Keratinocyte (primary cell): ENCODE data around the gene SHLD2. TPM values are rescaled to one million over a fixed set of nuclear protein-coding genes. Genes with fewer than 3 reads are reported as not detected.
"Not testable (repeated sequence)": the region's sequence is repeated elsewhere in the genome, so short reads cannot be mapped to it uniquely, and the experiment has no call there.

Source experiments
- DNase-seq: peaks from one replicate; pipeline ENCODE4 v3.0.0-alpha.2; 2011; ENCODE audit warnings: low read depth, missing footprints, low spot score
- FAIRE-seq: peaks from 2 replicates; lab custom pipeline; 2011; peaks lifted over from hg19 to GRCh38; lab: Jason Lieb, UNC
- H2AFZ ChIP-seq: 2 replicates; pipeline ENCODE4 v1.6.0; 2012; ENCODE audit warnings: low read length, control low read depth, inconsistent platforms; ENCODE audit not compliant: control insufficient read depth
- H3K27ac ChIP-seq: 2 replicates; pipeline ENCODE4 v1.5.1; 2011; ENCODE audit warnings: low read length; ENCODE audit not compliant: control insufficient read depth, insufficient read depth
- H3K27me3 ChIP-seq: 3 replicates; pipeline ENCODE4 v1.6.0; 2011; ENCODE audit warnings: low read length; ENCODE audit not compliant: control insufficient read depth, insufficient read depth; ENCODE audit errors: extremely low read depth
- H3K36me3 ChIP-seq, 2 experiments: 2 replicates in 1 of 2; 3 replicates in 1 of 2; pipeline ENCODE4 v1.5.1; 2011; ENCODE audit warnings: low read length in 2 of 2, mild to moderate bottlenecking in 1 of 2; ENCODE audit not compliant: control insufficient read depth in 2 of 2, insufficient read depth in 2 of 2; ENCODE audit errors: extremely low read depth in 1 of 2
- H3K4me1 ChIP-seq: 3 replicates; pipeline ENCODE4 v1.5.1; 2011; ENCODE audit warnings: low read length; ENCODE audit not compliant: control insufficient read depth, insufficient read depth; ENCODE audit errors: extremely low read depth
- H3K4me2 ChIP-seq: 3 replicates; pipeline ENCODE4 v1.6.0; 2011; ENCODE audit warnings: low read depth, low read length; ENCODE audit not compliant: control insufficient read depth, insufficient read depth; ENCODE audit errors: extremely low read depth
- H3K4me3 ChIP-seq, 3 experiments: fragments of 200-600 bp in 1 of 3; sonication (generic) in 1 of 3; 2 replicates in 2 of 3; 3 replicates in 1 of 3; pipeline ENCODE4 v1.5.1; 2011 to 2016; ENCODE audit warnings: low read length in 3 of 3, mild to moderate bottlenecking in 3 of 3, control low read depth in 2 of 3, inconsistent platforms in 1 of 3, low read depth in 1 of 3, mixed read lengths in 1 of 3, mixed run types in 1 of 3, moderate library complexity in 1 of 3; ENCODE audit not compliant: control insufficient read depth in 2 of 3, insufficient read depth in 2 of 3; ENCODE audit errors: extremely low read depth in 1 of 3
- H3K79me2 ChIP-seq: 2 replicates; pipeline ENCODE4 v1.6.0; 2012; ENCODE audit warnings: low read length; ENCODE audit not compliant: control insufficient read depth, insufficient read depth
- H3K9ac ChIP-seq: 3 replicates; pipeline ENCODE4 v1.6.0; 2011; ENCODE audit warnings: low read length; ENCODE audit not compliant: control insufficient read depth, insufficient read depth; ENCODE audit errors: extremely low read depth
- H3K9me1 ChIP-seq: 3 replicates; pipeline ENCODE4 v1.6.0; 2011; ENCODE audit warnings: low read length; ENCODE audit not compliant: control insufficient read depth, insufficient read depth; ENCODE audit errors: extremely low read depth
- H3K9me3 ChIP-seq: 2 replicates; pipeline ENCODE4 v1.5.1; 2012; ENCODE audit warnings: low read depth, low read length; ENCODE audit not compliant: control insufficient read depth
- H4K20me1 ChIP-seq: 3 replicates; pipeline ENCODE4 v1.6.0; 2011; ENCODE audit warnings: low read length; ENCODE audit not compliant: control insufficient read depth, insufficient read depth; ENCODE audit errors: extremely low read depth
- dilution Hi-C: fragments of 300-500 bp; cut with MboI; formaldehyde crosslinking; loops from one replicate; pipeline ENCODE4 v1.7.0; 2020; ENCODE audit warnings: low sequenced_read_pairs; ENCODE audit not compliant: extremely low pct_ligation_motif_present
- polyA plus RNA-seq, 5 experiments: library from polyadenylated mRNA; depleted of rRNA in 3 of 5; stranded (reverse) in 3 of 5; stranded (forward) in 1 of 5; unstranded in 1 of 5; fragments of >200 nt; gene quantifications; 1 replicate in 1 of 5; 2 replicates in 3 of 5; 3 replicates in 1 of 5; pipeline versions ENCODE4 v1.2.1 to v1.2.3, GENCODE V29; 2011 to 2012; ENCODE audit warnings: missing spikeins in 2 of 5, low read depth in 1 of 5, low replicate concordance in 1 of 5

The SHLD2 gene
- polyA plus RNA-seq, 1 donor (not counting 4 experiments of a cell fraction or from before 2014, with no cell fraction given) = 15.8 TPM

- H3K27ac ChIP-seq, H3K9ac ChIP-seq, H3K27me3 ChIP-seq, H2AFZ ChIP-seq, H3K4me1 ChIP-seq, H4K20me1 ChIP-seq, H3K4me2 ChIP-seq, dilution Hi-C loops, FAIRE-seq, H3K4me3 ChIP-seq, H3K36me3 ChIP-seq, H3K79me2 ChIP-seq, DNase-seq, H3K9me3 ChIP-seq, H3K9me1 ChIP-seq: not testable (repeated sequence)
Measured at GRCh38 chr10:87228247-87228646, 133.2 kb downstream of the SHLD2 start.

GRCh38 chr10:87229211-87229610 lies 134.2 kb downstream of the SHLD2 start:
- H3K27me3 ChIP-seq, DNase-seq, H3K36me3 ChIP-seq, dilution Hi-C loops, H3K4me2 ChIP-seq, H3K27ac ChIP-seq, H3K4me3 ChIP-seq, H3K9ac ChIP-seq, H3K9me1 ChIP-seq, H3K4me1 ChIP-seq, FAIRE-seq, H4K20me1 ChIP-seq, H3K9me3 ChIP-seq, H3K79me2 ChIP-seq, H2AFZ ChIP-seq: not testable (repeated sequence)

GRCh38 chr10:87234854-87235253 lies 139.8 kb downstream of the SHLD2 start:
- H2AFZ ChIP-seq, FAIRE-seq, H3K9me1 ChIP-seq: not testable (repeated sequence)

GRCh38 chr10:87237244-87237643 lies 142.2 kb downstream of the SHLD2 start:
- not testable (repeated sequence) for H3K4me3 ChIP-seq, DNase-seq

More at GRCh38 chr10:87234854-87235253, 139.8 kb downstream of the SHLD2 start:
- H3K4me1 ChIP-seq, DNase-seq, H3K4me3 ChIP-seq, H3K4me2 ChIP-seq, dilution Hi-C loops, H4K20me1 ChIP-seq, H3K9ac ChIP-seq, H3K27me3 ChIP-seq, H3K36me3 ChIP-seq, H3K9me3 ChIP-seq, H3K27ac ChIP-seq, H3K79me2 ChIP-seq: not testable (repeated sequence)

GRCh38 chr10:87239346-87239808 lies 144.4 kb downstream of the SHLD2 start:
- H3K9ac ChIP-seq, H3K79me2 ChIP-seq, H3K36me3 ChIP-seq, H3K4me2 ChIP-seq, FAIRE-seq, H4K20me1 ChIP-seq, DNase-seq, H3K9me3 ChIP-seq, dilution Hi-C loops, H3K4me1 ChIP-seq, H3K27me3 ChIP-seq, H3K27ac ChIP-seq, H3K4me3 ChIP-seq, H2AFZ ChIP-seq, H3K9me1 ChIP-seq: not testable (repeated sequence)

More at GRCh38 chr10:87237244-87237643, 142.2 kb downstream of the SHLD2 start:
- H3K9me1 ChIP-seq, H3K4me1 ChIP-seq, H3K27me3 ChIP-seq, H3K4me2 ChIP-seq, FAIRE-seq, H3K9me3 ChIP-seq, dilution Hi-C loops, H3K27ac ChIP-seq, H3K9ac ChIP-seq, H2AFZ ChIP-seq, H3K36me3 ChIP-seq, H4K20me1 ChIP-seq, H3K79me2 ChIP-seq: not testable (repeated sequence)
